Caco-2 (cell line): ENCODE results near the gene PGA4. TPM values are rescaled to one million over a fixed set of nuclear protein-coding genes. Genes with fewer than 3 reads are reported as not detected.

ENCODE experiments used
- BruUV-seq: library from RNA; stranded (reverse); fragments of 400-500 nt; replicated peaks from 2 replicates; lab custom pipeline; 2021; lab: Mats Ljungman, UMichigan
- CTCF ChIA-PET: fragments of 300-600 bp; sonication (Branson Sonifier 250); formaldehyde crosslinking; loops from one replicate; lab custom pipeline; 2022; ENCODE audit warnings: antibody characterized with exemption; lab: Charles Lee
- POLR2A ChIA-PET: fragments of 300-600 bp; sonication (Branson Sonifier 250); formaldehyde crosslinking; loops from one replicate; lab custom pipeline; 2022; ENCODE audit warnings: antibody characterized with exemption; lab: Charles Lee
- DNase-seq, 2 experiments: peaks; one replicate each; pipeline versions ENCODE4 v3.0.0 to v3.0.0-alpha.2; 2020 to 2022
- H3K27me3 ChIP-seq: replicated peaks from 2 replicates; pipeline ENCODE4 v1.6.0; 2011; ENCODE audit warnings: low read length; ENCODE audit not compliant: control insufficient read depth, insufficient read depth
- H3K36me3 ChIP-seq: 2 replicates; pipeline ENCODE4 v1.5.1; 2011; ENCODE audit warnings: low read length; ENCODE audit not compliant: control insufficient read depth, insufficient read depth
- H3K4me1 ChIP-seq: fragments of 250-450 bp; sonication (Bioruptor Pico); 2 replicates; pipeline ENCODE4 v1.5.1; 2020; ENCODE audit warnings: mild to moderate bottlenecking
- H3K4me3 ChIP-seq: 2 replicates; pipeline ENCODE4 v1.5.1; 2011; ENCODE audit warnings: low read depth, mild to moderate bottlenecking, control low read depth, low read length
- H3K9me3 ChIP-seq: fragments of 250-450 bp; sonication (Bioruptor Pico); 2 replicates; pipeline ENCODE4 v1.5.1; 2020; ENCODE audit warnings: mild to moderate bottlenecking, moderate library complexity
- H3K27ac Mint-ChIP-seq: one replicate; pipeline ENCODE4 v1.8.0; 2022; ENCODE audit warnings: mixed read lengths; ENCODE audit not compliant: unreplicated experiment
- H3K27me3 Mint-ChIP-seq: one replicate; pipeline ENCODE4 v1.8.0; 2022; ENCODE audit warnings: mixed read lengths; ENCODE audit not compliant: insufficient read depth, unreplicated experiment
- H3K36me3 Mint-ChIP-seq: one replicate; pipeline ENCODE4 v1.8.0; 2022; ENCODE audit warnings: mild to moderate bottlenecking, mixed read lengths; ENCODE audit not compliant: insufficient read depth, unreplicated experiment
- H3K4me1 Mint-ChIP-seq: one replicate; pipeline ENCODE4 v1.8.0; 2022; ENCODE audit warnings: low read depth, mixed read lengths; ENCODE audit not compliant: unreplicated experiment
- H3K4me3 Mint-ChIP-seq: one replicate; pipeline ENCODE4 v1.8.0; 2022; ENCODE audit warnings: mild to moderate bottlenecking, moderate library complexity, mixed read lengths; ENCODE audit not compliant: unreplicated experiment
- H3K9me3 Mint-ChIP-seq: one replicate; pipeline ENCODE4 v1.8.0; 2022; ENCODE audit warnings: mixed read lengths; ENCODE audit not compliant: unreplicated experiment
- intact Hi-C: fragments of 100-400 bp; cut with micrococcal nuclease; formaldehyde crosslinking; loops from one replicate; pipeline ENCODE4 v1.10.0; 2022; ENCODE audit not compliant: unreplicated experiment
- total RNA-seq: library from RNA; stranded (reverse); gene quantifications from 2 replicates; pipeline ENCODE4 v1.2.3, GENCODE V29; 2022
- TF ChIP-seq, protein P1 (sequence below), 2 experiments: fragments of 200-600 bp in 1 of 2; IDR thresholded peaks; 1 replicate in 1 of 2; 2 replicates in 1 of 2; pipeline versions ENCODE4 v1.5.1 to v1.8.0; 2011 to 2022; ENCODE audit warnings: antibody characterized with exemption in 1 of 2, control low read depth in 1 of 2, inconsistent platforms in 1 of 2, low read depth in 1 of 2, low read length in 1 of 2, mild to moderate bottlenecking in 1 of 2, moderate library complexity in 1 of 2; ENCODE audit not compliant: insufficient read depth in 1 of 2, severe bottlenecking in 1 of 2, unreplicated experiment in 1 of 2

The PGA4 gene
- total RNA-seq, 1 experiment from 2014 or later, result not detected

GRCh38 chr11:61195719-61196118 is 26.4 kb upstream of the PGA4 start:
- BruUV-seq, result no TSS peak
- CTCF ChIA-PET, result interaction anchor here (0.7 kb wide), 1 partner anchor 433 kb away, joined by 11 read pairs; no protein-coding TSS in a partner anchor
- Mint-ChIP-seq H3K36me3 (no peaks in the 10 kb centered on the region), H3K27ac (no peak overlapping the region), H3K27me3 (peaks cover 2% of the 10 kb centered on the region), H3K4me3 (no peak overlapping the region), H3K9me3 (no peaks in the 10 kb centered on the region), H3K4me1 (peaks cover 7% of the 10 kb centered on the region)
- no peak for DNase-seq
- Histone ChIP-seq H3K9me3 (0 out of 2 replicates have a peak, but pooled peaks cover 8% of the 10 kb centered on the region), H3K4me3 (no peak overlapping the region), H3K36me3 (no peaks in the 10 kb centered on the region), H3K4me1 (no peaks in the 10 kb centered on the region; the same call in 1 of the 2 replicates), H3K27me3 (no peaks in the 10 kb centered on the region)
- intact Hi-C loops, result no loop called here
- TF ChIP-seq, protein P1, sequence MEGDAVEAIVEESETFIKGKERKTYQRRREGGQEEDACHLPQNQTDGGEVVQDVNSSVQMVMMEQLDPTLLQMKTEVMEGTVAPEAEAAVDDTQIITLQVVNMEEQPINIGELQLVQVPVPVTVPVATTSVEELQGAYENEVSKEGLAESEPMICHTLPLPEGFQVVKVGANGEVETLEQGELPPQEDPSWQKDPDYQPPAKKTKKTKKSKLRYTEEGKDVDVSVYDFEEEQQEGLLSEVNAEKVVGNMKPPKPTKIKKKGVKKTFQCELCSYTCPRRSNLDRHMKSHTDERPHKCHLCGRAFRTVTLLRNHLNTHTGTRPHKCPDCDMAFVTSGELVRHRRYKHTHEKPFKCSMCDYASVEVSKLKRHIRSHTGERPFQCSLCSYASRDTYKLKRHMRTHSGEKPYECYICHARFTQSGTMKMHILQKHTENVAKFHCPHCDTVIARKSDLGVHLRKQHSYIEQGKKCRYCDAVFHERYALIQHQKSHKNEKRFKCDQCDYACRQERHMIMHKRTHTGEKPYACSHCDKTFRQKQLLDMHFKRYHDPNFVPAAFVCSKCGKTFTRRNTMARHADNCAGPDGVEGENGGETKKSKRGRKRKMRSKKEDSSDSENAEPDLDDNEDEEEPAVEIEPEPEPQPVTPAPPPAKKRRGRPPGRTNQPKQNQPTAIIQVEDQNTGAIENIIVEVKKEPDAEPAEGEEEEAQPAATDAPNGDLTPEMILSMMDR (IDR thresholded peaks at IDR 0.05; ENCODE audit: insufficient read depth in 1 of 2, low read depth in 1 of 2, low read length in 1 of 2, severe bottlenecking in 1 of 2, unreplicated experiment in 1 of 2), result no peak
- POLR2A ChIA-PET, result no interaction called here

GRCh38 chr11:61198361-61198760 is 23.8 kb upstream of the PGA4 start:
- Mint-ChIP-seq H3K9me3 (no peaks in the 10 kb centered on the region), H3K4me1 (peaks cover 7% of the 10 kb centered on the region), H3K4me3 (no peak overlapping the region), H3K36me3 (no peaks in the 10 kb centered on the region), H3K27ac (no peak overlapping the region), H3K27me3 (peaks cover 7% of the 10 kb centered on the region)
- POLR2A ChIA-PET, result no interaction called here
- Histone ChIP-seq H3K27me3 (no peaks in the 10 kb centered on the region), H3K36me3 (no peaks in the 10 kb centered on the region), H3K4me1 (no peaks in the 10 kb centered on the region; the same call in 1 of the 2 replicates), H3K4me3 (no peak overlapping the region), H3K9me3 (no peaks in the 10 kb centered on the region)
- TF ChIP-seq, protein P1 (IDR thresholded peaks at IDR 0.05; ENCODE audit: insufficient read depth in 1 of 2, low read depth in 1 of 2, low read length in 1 of 2, severe bottlenecking in 1 of 2, unreplicated experiment in 1 of 2), result no peak
- no TSS peak for BruUV-seq
- CTCF ChIA-PET, result no interaction called here
- intact Hi-C loops, result no loop called here
- no peak for DNase-seq

- H3K4me1 Mint-ChIP-seq, result peaks cover 7% of the 10 kb centered on the region
- H3K36me3 ChIP-seq, result no peaks in the 10 kb centered on the region
- no peaks in the 10 kb centered on the region for H3K9me3 Mint-ChIP-seq
- H3K9me3 ChIP-seq, result no peaks in the 10 kb centered on the region
- no peak overlapping the region for H3K4me3 Mint-ChIP-seq
- no peak for DNase-seq
- intact Hi-C loops, result no loop called here
- peaks cover 7% of the 10 kb centered on the region for H3K27me3 Mint-ChIP-seq
- no peaks in the 10 kb centered on the region for H3K27me3 ChIP-seq
- H3K36me3 Mint-ChIP-seq, result no peaks in the 10 kb centered on the region
- ChIA-PET CTCF (no interaction called here), POLR2A (no interaction called here)
- TF ChIP-seq, protein P1 (IDR thresholded peaks at IDR 0.05; ENCODE audit: insufficient read depth in 1 of 2, low read depth in 1 of 2, low read length in 1 of 2, severe bottlenecking in 1 of 2, unreplicated experiment in 1 of 2), result no peak
- no peak overlapping the region for H3K27ac Mint-ChIP-seq
- no peaks in the 10 kb centered on the region; the same call in 1 of the 2 replicates for H3K4me1 ChIP-seq
- no TSS peak for BruUV-seq
- H3K4me3 ChIP-seq, result no peak overlapping the region
Measured at GRCh38 chr11:61198948-61199523, 23.1 kb upstream of the PGA4 start.
